ENCODE results near the gene AKAP13.
"Not testable (repeated sequence)": the region's sequence is repeated elsewhere in the genome, so short reads cannot be mapped to it uniquely, and the experiment has no call there.

GRCh38 chr15:85481543-85481942, 101.1 kb downstream of the AKAP13 start:
- not testable (repeated sequence) for TF ChIP-seq RAD21 (CRISPR knock-in tag; IDR thresholded peaks at IDR 0.05); USF2 (IDR thresholded peaks at IDR 0.05; ENCODE audit: low read depth, low read length); USF2 (CRISPR knock-in tag; IDR thresholded peaks at IDR 0.05; ENCODE audit: borderline replicate concordance); ZNF317 (CRISPR knock-in tag; IDR thresholded peaks at IDR 0.05); BCL6 (CRISPR knock-in tag; IDR thresholded peaks at IDR 0.05); PREB (CRISPR knock-in tag; IDR thresholded peaks at IDR 0.05); POLR2AphosphoS5 (IDR thresholded peaks at IDR 0.05; ENCODE audit: low read depth, low read length); NFYB (CRISPR knock-in tag; IDR thresholded peaks at IDR 0.05); ZNF446 (CRISPR knock-in tag; IDR thresholded peaks at IDR 0.05); SSRP1 (CRISPR knock-in tag; IDR thresholded peaks at IDR 0.05); MAFF (IDR thresholded peaks at IDR 0.05; ENCODE audit: low read depth, low read length); ZNF143 (CRISPR knock-in tag; IDR thresholded peaks at IDR 0.05); EZH2 (conservative IDR thresholded peaks at IDR 0.05; ENCODE audit: low read depth, low read length); YY1 (IDR thresholded peaks at IDR 0.05; ENCODE audit: insufficient read depth, insufficient replicate concordance, low read depth, low read length); DMTF1 (CRISPR knock-in tag; IDR thresholded peaks at IDR 0.05)
